Measurements from ENCODE around the gene CLCA2. TPM values are rescaled to one million over a fixed set of nuclear protein-coding genes. Genes with fewer than 3 reads are reported as not detected.

CLCA2 gene
- total and polyA plus RNA-seq, 2 experiments from 2014 or later: not detected

DNA sequence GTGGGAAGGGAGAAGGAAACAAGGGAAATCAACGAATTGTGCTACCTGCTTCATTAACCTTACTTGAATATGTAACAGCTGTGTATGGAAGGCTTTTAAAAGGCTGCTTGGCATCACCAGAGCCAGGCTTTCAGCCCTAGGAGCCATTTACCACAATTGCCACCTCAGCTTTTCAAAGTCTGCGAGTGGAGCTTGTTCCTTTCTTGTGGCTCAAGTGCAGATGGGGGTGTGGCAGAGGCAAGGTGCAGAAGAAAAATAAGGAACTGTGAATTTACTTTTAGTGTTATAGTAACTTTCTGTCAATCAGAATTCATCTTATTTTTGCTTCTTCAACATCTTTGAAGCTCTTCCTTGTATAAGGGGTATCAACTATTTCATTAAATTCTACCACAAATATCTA lies 17.6 kb downstream of the CLCA2 start:
- no peak overlapping the region for H3K4me3 Mint-ChIP-seq
- H3K27ac Mint-ChIP-seq: no peak overlapping the region

More for the DNA sequence above, 17.6 kb downstream of the CLCA2 start:
- TF ChIP-seq EZH2 (IDR thresholded peaks at IDR 0.05; ENCODE audit: low read depth, unreplicated experiment): no peak
- no peak for TF ChIP-seq JUNB (IDR thresholded peaks at IDR 0.05; ENCODE audit: unreplicated experiment)
- no peak for TF ChIP-seq CREB1 (CRISPR knock-in tag; IDR thresholded peaks at IDR 0.05; ENCODE audit: low read depth)
- no peak for TF ChIP-seq ZNF331 (CRISPR knock-in tag; IDR thresholded peaks at IDR 0.05; ENCODE audit: low read depth)
- TF ChIP-seq, protein P1, sequence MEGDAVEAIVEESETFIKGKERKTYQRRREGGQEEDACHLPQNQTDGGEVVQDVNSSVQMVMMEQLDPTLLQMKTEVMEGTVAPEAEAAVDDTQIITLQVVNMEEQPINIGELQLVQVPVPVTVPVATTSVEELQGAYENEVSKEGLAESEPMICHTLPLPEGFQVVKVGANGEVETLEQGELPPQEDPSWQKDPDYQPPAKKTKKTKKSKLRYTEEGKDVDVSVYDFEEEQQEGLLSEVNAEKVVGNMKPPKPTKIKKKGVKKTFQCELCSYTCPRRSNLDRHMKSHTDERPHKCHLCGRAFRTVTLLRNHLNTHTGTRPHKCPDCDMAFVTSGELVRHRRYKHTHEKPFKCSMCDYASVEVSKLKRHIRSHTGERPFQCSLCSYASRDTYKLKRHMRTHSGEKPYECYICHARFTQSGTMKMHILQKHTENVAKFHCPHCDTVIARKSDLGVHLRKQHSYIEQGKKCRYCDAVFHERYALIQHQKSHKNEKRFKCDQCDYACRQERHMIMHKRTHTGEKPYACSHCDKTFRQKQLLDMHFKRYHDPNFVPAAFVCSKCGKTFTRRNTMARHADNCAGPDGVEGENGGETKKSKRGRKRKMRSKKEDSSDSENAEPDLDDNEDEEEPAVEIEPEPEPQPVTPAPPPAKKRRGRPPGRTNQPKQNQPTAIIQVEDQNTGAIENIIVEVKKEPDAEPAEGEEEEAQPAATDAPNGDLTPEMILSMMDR (conservative IDR thresholded peaks at IDR 0.05; ENCODE audit: low read depth in 2 of 2): no peak
- no peak for TF ChIP-seq REST (IDR thresholded peaks at IDR 0.05; ENCODE audit: unreplicated experiment)
- no peak for TF ChIP-seq ZNF462 (CRISPR knock-in tag; IDR thresholded peaks at IDR 0.05)
- TF ChIP-seq ETS1 (IDR thresholded peaks at IDR 0.05): no peak
- TF ChIP-seq POLR2AphosphoS5 (IDR thresholded peaks at IDR 0.05; ENCODE audit: low read depth): no peak
- no peak for TF ChIP-seq STAT1 (IDR thresholded peaks at IDR 0.05; ENCODE audit: unreplicated experiment)
- TF ChIP-seq NANOG (IDR thresholded peaks at IDR 0.05; ENCODE audit: borderline replicate concordance): no peak
- no peak for TF ChIP-seq EZH2phosphoT487 (IDR thresholded peaks at IDR 0.05; ENCODE audit: unreplicated experiment)
- no peak for TF ChIP-seq ZNF114 (CRISPR knock-in tag; IDR thresholded peaks at IDR 0.05)
- no peaks in the 10 kb centered on the region for H3K36me3 Mint-ChIP-seq (ENCODE audit: low read depth)
- H3K4me1 Mint-ChIP-seq: no peaks in the 10 kb centered on the region
- H3K79me2 ChIP-seq (replicated peaks; ENCODE audit: insufficient read depth): no peaks in the 10 kb centered on the region
- peak overlapping the region; percentile 52; the same call in 1 of the 2 replicates for H2AFZ ChIP-seq
- no peak overlapping the region for H3K4me2 ChIP-seq
- no peaks in the 10 kb centered on the region for H3K9me3 Mint-ChIP-seq
- no peaks in the 10 kb centered on the region for H4K20me1 ChIP-seq (replicated peaks; ENCODE audit: insufficient read depth)
- H3K27me3 ChIP-seq (ENCODE audit: insufficient read depth): no peaks in the 10 kb centered on the region
- no peaks in the 10 kb centered on the region for H3F3A ChIP-seq (replicated peaks; ENCODE audit: low read depth)
- no peak for DNase-seq (ENCODE audit: low spot score)
- ATAC-seq: no peak
- no peaks in the 10 kb centered on the region for H3K36me3 ChIP-seq (ENCODE audit: insufficient read depth)
- H3K27ac ChIP-seq (ENCODE audit: low read depth): no peak overlapping the region
- no peaks in the 10 kb centered on the region for H3K4me1 ChIP-seq (ENCODE audit: insufficient read depth)
- H3K9me2 ChIP-seq (ENCODE audit: insufficient read depth): no peaks in the 10 kb centered on the region
- no peaks in the 10 kb centered on the region for H3K27me3 Mint-ChIP-seq (ENCODE audit: insufficient read depth, low read depth, poor library complexity)
- no peak overlapping the region for H3K4me3 ChIP-seq

Data from GM23338 (cell line).